Loucy (cell line): ENCODE measurements around the gene RSAD1.

ENCODE experiments used
- H2AFZ ChIP-seq: fragments of 200-600 bp; sonication (generic); 2 replicates; pipeline ENCODE4 v1.6.0; 2016; ENCODE audit warnings: antibody characterized with exemption, mild to moderate bottlenecking, low read length, moderate library complexity
- H3F3A ChIP-seq: fragments of 200-600 bp; 2 replicates; pipeline ENCODE4 v1.6.0; 2016; ENCODE audit warnings: antibody characterized with exemption, low read depth, mild to moderate bottlenecking
- H3K27me3 ChIP-seq: fragments of 200-600 bp; sonication (generic); 2 replicates; pipeline ENCODE4 v1.6.1; 2014; ENCODE audit warnings: low read length, mild to moderate bottlenecking; ENCODE audit not compliant: insufficient read depth, poor library complexity, severe bottlenecking
- H3K36me3 ChIP-seq: fragments of 200-600 bp; sonication (generic); 2 replicates; pipeline ENCODE4 v1.6.1; 2016; ENCODE audit warnings: low read length; ENCODE audit not compliant: insufficient read depth
- H3K4me1 ChIP-seq: fragments of 200-600 bp; sonication (generic); 2 replicates; pipeline ENCODE4 v1.5.1; 2014; ENCODE audit warnings: low read length, mild to moderate bottlenecking; ENCODE audit not compliant: insufficient read depth, poor library complexity, severe bottlenecking
- H3K4me2 ChIP-seq: fragments of 200-600 bp; sonication (generic); 2 replicates; pipeline ENCODE4 v1.6.0; 2014; ENCODE audit warnings: antibody characterized with exemption, low read length, low read depth, mild to moderate bottlenecking; ENCODE audit not compliant: poor library complexity, severe bottlenecking
- H3K4me3 ChIP-seq: fragments of 200-600 bp; sonication (generic); 2 replicates; pipeline ENCODE4 v1.5.1; 2014; ENCODE audit warnings: low read length, mild to moderate bottlenecking, mixed read lengths; ENCODE audit not compliant: poor library complexity, severe bottlenecking
- H3K79me2 ChIP-seq: fragments of 200-600 bp; sonication (generic); 2 replicates; pipeline ENCODE4 v1.6.1; 2014; ENCODE audit warnings: low read length; ENCODE audit not compliant: insufficient read depth
- H3K9ac ChIP-seq: fragments of 200-600 bp; sonication (generic); 2 replicates; pipeline ENCODE4 v1.6.0; 2014; ENCODE audit warnings: mild to moderate bottlenecking, low read depth, low read length, moderate library complexity; ENCODE audit not compliant: poor library complexity, severe bottlenecking
- H3K9me2 ChIP-seq: fragments of 200-600 bp; sonication (generic); replicated peaks from 2 replicates; pipeline ENCODE4 v1.6.1; 2016; ENCODE audit warnings: low read depth, low read length, mixed read lengths
- H3K9me3 ChIP-seq: fragments of 200-600 bp; sonication (generic); 2 replicates; pipeline ENCODE4 v1.6.1; 2014; ENCODE audit warnings: mild to moderate bottlenecking, antibody characterized with exemption, low read length, low read depth; ENCODE audit not compliant: insufficient read depth
- H4K20me1 ChIP-seq: fragments of 200-600 bp; sonication (generic); 2 replicates; pipeline ENCODE4 v1.6.0; 2014; ENCODE audit warnings: antibody characterized with exemption, low read length, mild to moderate bottlenecking; ENCODE audit not compliant: insufficient read depth, poor library complexity, severe bottlenecking
- EZH2phosphoT487 ChIP-seq: fragments of 200-600 bp; IDR thresholded peaks from 2 replicates; pipeline ENCODE4 v1.6.1; 2018; ENCODE audit warnings: antibody characterized with exemption, mild to moderate bottlenecking, moderate library complexity, borderline replicate concordance
- TF ChIP-seq, protein P1 (sequence below): fragments of 200-600 bp; sonication (generic); conservative IDR thresholded peaks from 2 replicates; pipeline ENCODE4 v1.5.1; 2014; ENCODE audit warnings: mild to moderate bottlenecking, antibody characterized with exemption, low read length

RSAD1 gene

DNA sequence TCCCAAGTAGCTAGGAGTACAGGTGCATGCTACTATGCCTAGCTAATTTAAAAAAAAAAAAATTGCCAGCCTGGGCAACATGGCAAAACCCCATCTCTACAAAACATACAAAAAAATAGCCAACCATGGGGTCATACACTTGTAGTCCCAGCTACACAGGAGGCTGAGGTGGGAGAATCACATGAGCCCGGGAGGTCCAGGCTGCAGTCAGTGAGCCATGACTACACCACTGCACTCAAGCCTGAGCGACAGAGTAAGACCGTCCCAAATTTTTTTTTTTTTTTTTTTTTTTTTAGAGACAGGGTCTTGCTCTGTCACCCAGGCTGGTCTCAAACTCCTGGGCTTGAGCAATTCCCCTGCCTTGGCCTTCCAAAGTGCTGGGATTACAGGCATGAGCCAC, 24.8 kb upstream of the RSAD1 start:
- no peak overlapping the region for H3K9ac ChIP-seq
- H3K9me2 ChIP-seq = no peaks in the 10 kb centered on the region
- H3K36me3 ChIP-seq = no peaks in the 10 kb centered on the region
- TF ChIP-seq, protein P1, sequence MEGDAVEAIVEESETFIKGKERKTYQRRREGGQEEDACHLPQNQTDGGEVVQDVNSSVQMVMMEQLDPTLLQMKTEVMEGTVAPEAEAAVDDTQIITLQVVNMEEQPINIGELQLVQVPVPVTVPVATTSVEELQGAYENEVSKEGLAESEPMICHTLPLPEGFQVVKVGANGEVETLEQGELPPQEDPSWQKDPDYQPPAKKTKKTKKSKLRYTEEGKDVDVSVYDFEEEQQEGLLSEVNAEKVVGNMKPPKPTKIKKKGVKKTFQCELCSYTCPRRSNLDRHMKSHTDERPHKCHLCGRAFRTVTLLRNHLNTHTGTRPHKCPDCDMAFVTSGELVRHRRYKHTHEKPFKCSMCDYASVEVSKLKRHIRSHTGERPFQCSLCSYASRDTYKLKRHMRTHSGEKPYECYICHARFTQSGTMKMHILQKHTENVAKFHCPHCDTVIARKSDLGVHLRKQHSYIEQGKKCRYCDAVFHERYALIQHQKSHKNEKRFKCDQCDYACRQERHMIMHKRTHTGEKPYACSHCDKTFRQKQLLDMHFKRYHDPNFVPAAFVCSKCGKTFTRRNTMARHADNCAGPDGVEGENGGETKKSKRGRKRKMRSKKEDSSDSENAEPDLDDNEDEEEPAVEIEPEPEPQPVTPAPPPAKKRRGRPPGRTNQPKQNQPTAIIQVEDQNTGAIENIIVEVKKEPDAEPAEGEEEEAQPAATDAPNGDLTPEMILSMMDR = no peak
- TF ChIP-seq EZH2phosphoT487 = no peak
- H3K4me1 ChIP-seq = no peaks in the 10 kb centered on the region
- no peaks in the 10 kb centered on the region for H3K79me2 ChIP-seq
- no peaks in the 10 kb centered on the region for H3K9me3 ChIP-seq
- no peaks in the 10 kb centered on the region for H3F3A ChIP-seq
- no peaks in the 10 kb centered on the region for H4K20me1 ChIP-seq
- no peak overlapping the region for H3K4me3 ChIP-seq
- H3K27me3 ChIP-seq = no peaks in the 10 kb centered on the region
- H3K4me2 ChIP-seq = no peak overlapping the region
- no peak overlapping the region for H2AFZ ChIP-seq

DNA sequence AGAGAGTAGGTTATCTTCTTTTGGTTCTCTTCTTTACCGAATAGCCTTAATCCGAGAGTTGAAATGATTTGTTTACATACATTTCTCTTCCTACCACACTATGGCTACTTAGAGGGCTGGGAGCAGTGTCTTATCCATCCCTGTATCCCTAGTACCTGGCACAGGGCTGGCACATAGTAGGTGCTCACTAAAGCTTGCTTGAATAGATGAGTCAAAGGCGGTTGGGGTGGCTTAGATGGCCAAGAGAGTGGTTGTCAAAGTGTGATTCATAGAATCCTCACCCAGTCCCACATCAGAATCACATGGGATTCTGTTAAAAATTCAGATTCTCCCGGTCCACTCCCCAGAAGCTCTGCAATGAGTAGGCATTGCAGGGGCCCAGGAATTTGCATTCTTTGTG, 21.0 kb upstream of the RSAD1 start:
- no peaks in the 10 kb centered on the region for H3K4me1 ChIP-seq
- H3K27me3 ChIP-seq = no peaks in the 10 kb centered on the region
- H3K4me2 ChIP-seq = no peak overlapping the region
- no peaks in the 10 kb centered on the region for H3K79me2 ChIP-seq
- no peaks in the 10 kb centered on the region for H3F3A ChIP-seq
- no peak overlapping the region for H3K4me3 ChIP-seq
- H3K9ac ChIP-seq = no peak overlapping the region
- H3K9me2 ChIP-seq = no peaks in the 10 kb centered on the region
- no peaks in the 10 kb centered on the region for H3K36me3 ChIP-seq
- no peak overlapping the region for H2AFZ ChIP-seq
- TF ChIP-seq EZH2phosphoT487 = no peak
- TF ChIP-seq, protein P1 = no peak
- no peaks in the 10 kb centered on the region for H3K9me3 ChIP-seq
- no peaks in the 10 kb centered on the region for H4K20me1 ChIP-seq

DNA sequence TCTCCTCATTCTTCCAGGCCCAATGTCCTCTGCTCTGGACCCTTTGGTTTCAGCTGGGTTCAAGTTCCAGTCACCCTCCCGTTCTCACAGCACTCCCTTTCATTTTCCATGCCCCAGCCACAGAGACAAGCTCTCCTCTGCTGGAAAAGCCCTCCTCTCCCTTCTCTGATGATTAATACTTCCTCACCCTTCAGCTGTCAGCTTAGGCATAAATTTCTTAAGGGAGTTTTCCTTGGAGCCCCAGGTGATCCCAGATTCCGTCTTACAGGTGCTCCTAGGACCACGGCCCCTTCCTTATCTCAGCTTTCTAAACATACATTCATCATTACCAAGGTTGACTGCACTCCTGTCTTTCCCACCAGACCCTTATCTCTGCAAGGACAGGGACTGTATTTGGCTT, 20.4 kb upstream of the RSAD1 start:
- no peak overlapping the region for H3K4me3 ChIP-seq
- H3K9ac ChIP-seq = no peak overlapping the region
- H3K27me3 ChIP-seq = no peaks in the 10 kb centered on the region
- no peaks in the 10 kb centered on the region for H3K79me2 ChIP-seq
- no peak overlapping the region for H3K4me2 ChIP-seq
- no peaks in the 10 kb centered on the region for H3F3A ChIP-seq
- H4K20me1 ChIP-seq = no peaks in the 10 kb centered on the region
- H3K9me2 ChIP-seq = no peaks in the 10 kb centered on the region
- TF ChIP-seq EZH2phosphoT487 = no peak
- TF ChIP-seq, protein P1 = no peak
- H3K4me1 ChIP-seq = no peaks in the 10 kb centered on the region
- no peaks in the 10 kb centered on the region for H3K9me3 ChIP-seq
- H3K36me3 ChIP-seq = no peaks in the 10 kb centered on the region
- no peak overlapping the region for H2AFZ ChIP-seq
